Astrocyte of the cerebellum (primary cell): Measurements from ENCODE around the gene KCNE3.

Experiments
- DNase-seq: peaks from one replicate; pipeline ENCODE4 v3.0.0-alpha.2; 2011; ENCODE audit warnings: low read depth
- H3K4me3 ChIP-seq: 2 replicates; pipeline ENCODE4 v1.5.1; 2011; ENCODE audit warnings: mild to moderate bottlenecking, low read depth, low read length, moderate library complexity
- in situ Hi-C: cut with HindIII; loops from 2 replicates; pipeline ENCODE4 v1.10.0; 2017; ENCODE audit warnings: low sequenced_read_pairs
- TF ChIP-seq, protein P1 (sequence below): IDR thresholded peaks from 2 replicates; pipeline ENCODE4 v1.5.1; 2012; ENCODE audit warnings: low read length, low read depth, moderate library complexity, mild to moderate bottlenecking; ENCODE audit errors: missing control alignments

The KCNE3 gene

DNA sequence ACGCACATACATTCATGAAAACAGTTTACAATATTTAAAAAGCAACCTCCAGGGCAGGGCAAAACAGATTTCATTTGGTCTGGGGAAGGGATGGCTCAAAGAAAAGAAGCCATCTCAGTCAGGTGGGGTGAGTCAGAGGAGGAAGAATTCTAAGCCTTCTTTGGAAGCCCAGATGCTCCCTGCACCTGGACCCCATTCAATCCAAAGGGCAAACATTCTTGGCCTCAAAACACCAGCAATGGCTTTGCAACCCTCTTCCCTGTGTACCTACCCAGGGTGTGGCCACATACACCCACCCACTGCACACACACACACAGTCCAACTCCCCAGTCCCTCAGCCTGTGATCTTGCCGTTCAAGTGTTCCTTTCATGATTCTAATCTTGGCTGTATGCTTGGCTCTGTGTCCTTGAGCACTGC is 2.0 kb downstream of the KCNE3 start:
- no peak for DNase-seq
- TF ChIP-seq, protein P1, sequence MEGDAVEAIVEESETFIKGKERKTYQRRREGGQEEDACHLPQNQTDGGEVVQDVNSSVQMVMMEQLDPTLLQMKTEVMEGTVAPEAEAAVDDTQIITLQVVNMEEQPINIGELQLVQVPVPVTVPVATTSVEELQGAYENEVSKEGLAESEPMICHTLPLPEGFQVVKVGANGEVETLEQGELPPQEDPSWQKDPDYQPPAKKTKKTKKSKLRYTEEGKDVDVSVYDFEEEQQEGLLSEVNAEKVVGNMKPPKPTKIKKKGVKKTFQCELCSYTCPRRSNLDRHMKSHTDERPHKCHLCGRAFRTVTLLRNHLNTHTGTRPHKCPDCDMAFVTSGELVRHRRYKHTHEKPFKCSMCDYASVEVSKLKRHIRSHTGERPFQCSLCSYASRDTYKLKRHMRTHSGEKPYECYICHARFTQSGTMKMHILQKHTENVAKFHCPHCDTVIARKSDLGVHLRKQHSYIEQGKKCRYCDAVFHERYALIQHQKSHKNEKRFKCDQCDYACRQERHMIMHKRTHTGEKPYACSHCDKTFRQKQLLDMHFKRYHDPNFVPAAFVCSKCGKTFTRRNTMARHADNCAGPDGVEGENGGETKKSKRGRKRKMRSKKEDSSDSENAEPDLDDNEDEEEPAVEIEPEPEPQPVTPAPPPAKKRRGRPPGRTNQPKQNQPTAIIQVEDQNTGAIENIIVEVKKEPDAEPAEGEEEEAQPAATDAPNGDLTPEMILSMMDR: no peak
- in situ Hi-C loops: no loop called here
- H3K4me3 ChIP-seq: no peak overlapping the region

DNA sequence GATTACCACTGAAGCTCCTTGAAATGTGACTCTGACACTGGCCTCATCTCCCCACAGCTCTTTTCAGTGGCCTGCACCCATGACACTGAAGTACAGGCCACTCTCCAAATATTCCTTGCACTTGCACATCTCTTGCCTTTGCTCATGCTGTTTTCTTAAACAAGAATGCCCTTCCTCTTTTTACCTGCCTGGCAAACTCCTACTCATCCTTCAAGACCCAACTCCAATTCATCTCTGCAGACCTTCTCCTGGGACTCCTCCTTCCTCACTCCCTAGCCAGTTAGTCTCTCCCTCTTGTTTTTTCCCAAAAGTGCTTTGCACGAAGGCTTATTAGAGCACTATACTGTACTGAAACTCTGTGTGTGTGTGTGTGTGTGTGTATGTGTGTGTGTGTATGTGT is 2.6 kb downstream of the KCNE3 start:
- no peak overlapping the region for H3K4me3 ChIP-seq
- in situ Hi-C loops: no loop called here
- TF ChIP-seq, protein P1: no peak
- DNase-seq: no peak

DNA sequence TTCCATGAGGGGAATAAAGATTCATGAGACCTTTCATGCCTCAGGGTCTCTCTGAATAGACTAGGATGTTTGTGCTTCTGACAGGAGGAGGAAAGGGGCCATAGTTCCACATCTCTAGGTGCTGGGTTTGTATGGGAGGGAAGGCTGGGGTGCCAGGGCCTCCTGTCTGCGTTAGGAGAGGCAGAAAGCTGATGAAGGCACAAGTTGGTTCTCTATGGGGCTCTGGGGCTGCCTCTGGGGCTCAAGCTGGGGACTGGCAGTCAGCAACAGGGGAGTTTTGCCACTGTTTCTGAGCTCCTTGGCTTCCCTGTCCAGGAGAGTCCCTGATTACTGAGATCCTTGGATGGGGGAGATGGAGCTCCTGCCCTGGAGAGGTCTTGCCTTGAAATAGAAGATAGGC is 4.1 kb downstream of the KCNE3 start:
- H3K4me3 ChIP-seq: no peak overlapping the region
- TF ChIP-seq, protein P1: no peak
- in situ Hi-C loops: no loop called here
- DNase-seq: no peak

DNA sequence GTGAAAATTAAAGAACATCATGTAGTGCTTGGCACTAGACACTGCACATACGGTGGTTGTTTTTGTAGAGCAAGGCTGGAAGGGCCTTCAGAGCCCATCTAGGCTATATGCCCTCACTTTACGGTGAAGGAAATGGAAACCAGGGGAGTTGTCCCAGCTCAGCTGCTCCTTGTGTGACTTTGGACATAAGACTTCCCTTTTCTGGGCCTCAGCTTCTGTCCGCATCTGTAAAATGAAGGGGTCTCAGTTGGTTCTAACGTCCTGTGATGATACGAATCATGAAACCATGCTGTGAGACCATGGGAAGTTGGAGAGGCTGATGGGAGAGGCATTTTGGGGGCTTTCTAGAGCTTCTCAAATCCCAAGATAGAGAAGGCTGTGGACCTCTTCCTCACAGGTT is 4.7 kb downstream of the KCNE3 start:
- H3K4me3 ChIP-seq: no peak overlapping the region
- TF ChIP-seq, protein P1: no peak
- in situ Hi-C loops: no loop called here
- DNase-seq: no peak

DNA sequence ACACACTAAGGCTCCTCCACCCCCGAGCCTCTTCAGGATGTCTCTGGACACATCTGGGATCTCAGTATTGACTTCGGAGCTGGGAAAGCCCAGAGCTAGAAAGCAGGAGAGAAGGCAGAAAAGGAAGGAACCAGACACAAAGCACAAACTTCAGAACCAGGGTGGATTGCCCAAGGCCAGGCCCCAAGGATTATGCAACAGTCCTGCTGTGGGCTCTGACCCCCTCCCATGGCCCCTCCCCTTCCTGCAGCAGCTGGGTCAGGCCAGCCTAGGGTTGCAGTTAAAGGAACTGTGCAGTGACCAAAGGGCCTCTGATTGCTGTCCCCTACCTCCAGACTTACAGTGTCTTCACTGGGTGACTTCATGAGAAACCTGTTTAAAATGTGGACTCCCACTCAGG is 5.3 kb downstream of the KCNE3 start:
- TF ChIP-seq, protein P1: no peak
- no peak overlapping the region for H3K4me3 ChIP-seq
- no peak for DNase-seq
- in situ Hi-C loops: no loop called here

DNA sequence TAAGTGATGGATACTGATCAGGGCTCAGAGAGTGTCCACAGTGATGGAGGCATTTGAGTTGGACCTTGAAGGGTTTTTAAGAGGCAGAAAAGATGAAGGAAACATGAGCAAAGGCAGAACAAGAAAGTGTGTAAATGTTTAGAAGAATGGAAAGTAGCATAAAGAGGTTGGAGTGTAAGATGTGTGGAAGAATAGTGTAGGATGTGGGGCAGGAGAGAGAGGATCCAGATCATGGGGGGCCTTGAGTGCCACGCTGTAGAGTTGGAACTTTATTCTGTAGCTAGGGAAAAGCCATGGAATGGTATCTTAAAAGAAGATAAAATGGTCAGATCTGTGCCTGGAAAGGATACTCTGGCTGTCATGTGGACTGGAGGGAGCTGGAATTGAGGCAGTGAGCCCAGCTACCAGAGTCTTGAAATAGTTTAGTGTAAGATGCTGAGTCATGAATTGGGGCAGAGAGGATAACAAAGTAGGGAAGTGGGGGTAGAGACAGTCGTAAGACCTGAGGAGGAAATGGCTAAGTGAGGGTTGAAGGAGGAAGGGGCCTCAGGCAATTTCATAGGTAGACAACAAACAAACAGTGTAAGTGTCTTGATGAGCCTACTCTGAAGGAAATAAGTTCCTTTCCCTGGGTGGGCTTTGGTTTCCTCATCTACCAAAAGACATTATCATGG is 6.7 kb downstream of the KCNE3 start:
- no peak overlapping the region for H3K4me3 ChIP-seq
- in situ Hi-C loops: no loop called here
- TF ChIP-seq, protein P1: no peak
- no peak for DNase-seq
